ENCODE measurements around the gene CYP26B1.

GRCh38 chr2:72083751-72084583, 63.7 kb downstream of the CYP26B1 start:
- TF ChIP-seq, protein P1, sequence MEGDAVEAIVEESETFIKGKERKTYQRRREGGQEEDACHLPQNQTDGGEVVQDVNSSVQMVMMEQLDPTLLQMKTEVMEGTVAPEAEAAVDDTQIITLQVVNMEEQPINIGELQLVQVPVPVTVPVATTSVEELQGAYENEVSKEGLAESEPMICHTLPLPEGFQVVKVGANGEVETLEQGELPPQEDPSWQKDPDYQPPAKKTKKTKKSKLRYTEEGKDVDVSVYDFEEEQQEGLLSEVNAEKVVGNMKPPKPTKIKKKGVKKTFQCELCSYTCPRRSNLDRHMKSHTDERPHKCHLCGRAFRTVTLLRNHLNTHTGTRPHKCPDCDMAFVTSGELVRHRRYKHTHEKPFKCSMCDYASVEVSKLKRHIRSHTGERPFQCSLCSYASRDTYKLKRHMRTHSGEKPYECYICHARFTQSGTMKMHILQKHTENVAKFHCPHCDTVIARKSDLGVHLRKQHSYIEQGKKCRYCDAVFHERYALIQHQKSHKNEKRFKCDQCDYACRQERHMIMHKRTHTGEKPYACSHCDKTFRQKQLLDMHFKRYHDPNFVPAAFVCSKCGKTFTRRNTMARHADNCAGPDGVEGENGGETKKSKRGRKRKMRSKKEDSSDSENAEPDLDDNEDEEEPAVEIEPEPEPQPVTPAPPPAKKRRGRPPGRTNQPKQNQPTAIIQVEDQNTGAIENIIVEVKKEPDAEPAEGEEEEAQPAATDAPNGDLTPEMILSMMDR (conservative IDR thresholded peaks at IDR 0.05 in 1 of 2, IDR thresholded peaks at IDR 0.05 in 1 of 2; ENCODE audit: extremely low read depth in 1 of 2, insufficient read depth in 1 of 2, low read depth in 1 of 2, low read length in 2 of 2): no peak
- TF ChIP-seq EZH2 (IDR thresholded peaks at IDR 0.05; ENCODE audit: borderline replicate concordance, low read length): no peak
